GM10847 (cell line): ENCODE measurements around the gene PLCL1.

Experiments used
- POLR2A ChIP-seq: IDR thresholded peaks from 2 replicates; pipeline ENCODE4 v1.6.1; 2011; ENCODE audit not compliant: insufficient read length; ENCODE audit errors: extremely low read depth

PLCL1 gene

GRCh38 chr2:197969391-197969893, 165.0 kb downstream of the PLCL1 start:
- TF ChIP-seq POLR2A: no peak

GRCh38 chr2:197972061-197972460, 167.7 kb downstream of the PLCL1 start:
- no peak for TF ChIP-seq POLR2A

GRCh38 chr2:197972587-197972986, 168.2 kb downstream of the PLCL1 start:
- TF ChIP-seq POLR2A: no peak

- TF ChIP-seq POLR2A: no peak
Observed at GRCh38 chr2:197973772-197974171, 169.4 kb downstream of the PLCL1 start.

GRCh38 chr2:197975931-197976519, 171.6 kb downstream of the PLCL1 start:
- no peak for TF ChIP-seq POLR2A

- no peak for TF ChIP-seq POLR2A
Observed at GRCh38 chr2:197978971-197979370, 174.6 kb downstream of the PLCL1 start.

- TF ChIP-seq POLR2A: no peak
Observed at GRCh38 chr2:197982565-197982964, 178.2 kb downstream of the PLCL1 start.

- TF ChIP-seq POLR2A: no peak
Observed at GRCh38 chr2:197985029-197985638, 180.7 kb downstream of the PLCL1 start.

GRCh38 chr2:197986977-197987376, 182.6 kb downstream of the PLCL1 start:
- TF ChIP-seq POLR2A: no peak

GRCh38 chr2:197990356-197990755, 186.0 kb downstream of the PLCL1 start:
- no peak for TF ChIP-seq POLR2A

- no peak for TF ChIP-seq POLR2A
Observed at GRCh38 chr2:197992482-197993133, 188.2 kb downstream of the PLCL1 start.

- no peak for TF ChIP-seq POLR2A
Observed at GRCh38 chr2:197993363-197993762, 189.0 kb downstream of the PLCL1 start.

GRCh38 chr2:197993830-197994229, 189.4 kb downstream of the PLCL1 start:
- TF ChIP-seq POLR2A: no peak

GRCh38 chr2:197994751-197995150, 190.4 kb downstream of the PLCL1 start:
- TF ChIP-seq POLR2A: no peak

GRCh38 chr2:197996583-197996982, 192.2 kb downstream of the PLCL1 start:
- no peak for TF ChIP-seq POLR2A

GRCh38 chr2:197997083-197997541, 192.7 kb downstream of the PLCL1 start:
- TF ChIP-seq POLR2A: no peak
